DND-41 (cell line): Measurements from ENCODE around the gene CFAP58.

Experiments used
- ATAC-seq: fragments of 200-7000 bp; cut with Tn5 transposase; 3 replicates; pipeline ENCODE4 v1.9.1; 2021; ENCODE audit warnings: low read depth; ENCODE audit not compliant: insufficient read depth
- DNase-seq: peaks from one replicate; pipeline ENCODE4 v3.0.0-alpha.2; 2020
- H2AFZ ChIP-seq: 2 replicates; pipeline ENCODE4 v1.6.0; 2012; ENCODE audit warnings: low read depth, low read length
- H3K27ac ChIP-seq: 2 replicates; pipeline ENCODE4 v1.5.1; 2012; ENCODE audit warnings: low read length, inconsistent platforms
- H3K27me3 ChIP-seq: fragments of 200-600 bp; sonication (generic); 2 replicates; pipeline ENCODE4 v1.6.0; 2012; ENCODE audit warnings: low read length, mild to moderate bottlenecking, inconsistent platforms; ENCODE audit not compliant: insufficient read depth, poor library complexity
- H3K36me3 ChIP-seq: 2 replicates; pipeline ENCODE4 v1.5.1; 2012; ENCODE audit warnings: low read length, inconsistent platforms; ENCODE audit not compliant: insufficient read depth
- H3K4me1 ChIP-seq: 2 replicates; pipeline ENCODE4 v1.5.1; 2012; ENCODE audit warnings: mild to moderate bottlenecking, low read length; ENCODE audit not compliant: insufficient read depth
- H3K4me2 ChIP-seq: 2 replicates; pipeline ENCODE4 v1.6.0; 2012; ENCODE audit warnings: mild to moderate bottlenecking, moderate library complexity, low read length, inconsistent platforms; ENCODE audit not compliant: insufficient read depth
- H3K4me3 ChIP-seq, 2 experiments: fragments of 200-600 bp in 1 of 2; shearing (Covaris generic) in 1 of 2; 2 replicates each; pipeline ENCODE4 v1.5.1; 2012 to 2016; ENCODE audit warnings: inconsistent platforms in 2 of 2, low read length in 2 of 2, mild to moderate bottlenecking in 2 of 2, low read depth in 1 of 2, moderate library complexity in 1 of 2
- H3K79me2 ChIP-seq: 2 replicates; pipeline ENCODE4 v1.6.0; 2012; ENCODE audit warnings: low read length, inconsistent platforms; ENCODE audit not compliant: insufficient read depth
- H3K9ac ChIP-seq: 2 replicates; pipeline ENCODE4 v1.6.0; 2012; ENCODE audit warnings: low read depth, mild to moderate bottlenecking, inconsistent platforms, low read length, moderate library complexity
- H3K9me3 ChIP-seq: 2 replicates; pipeline ENCODE4 v1.5.1; 2012; ENCODE audit warnings: low read length, moderate library complexity, mild to moderate bottlenecking, inconsistent platforms; ENCODE audit not compliant: insufficient read depth, severe bottlenecking
- H4K20me1 ChIP-seq: 2 replicates; pipeline ENCODE4 v1.6.0; 2012; ENCODE audit warnings: low read length; ENCODE audit not compliant: insufficient read depth
- EZH2 ChIP-seq: IDR thresholded peaks from 3 replicates; pipeline ENCODE4 v1.6.1; 2012; ENCODE audit warnings: borderline replicate concordance, low read depth, mild to moderate bottlenecking, moderate library complexity, low read length, inconsistent platforms; ENCODE audit not compliant: severe bottlenecking
- TF ChIP-seq, protein P1 (sequence below): IDR thresholded peaks from 2 replicates; pipeline ENCODE4 v1.5.1; 2012; ENCODE audit warnings: borderline replicate concordance, low read length, moderate library complexity, mild to moderate bottlenecking; ENCODE audit not compliant: poor library complexity, severe bottlenecking; ENCODE audit errors: extremely low read depth

CFAP58 gene

DNA sequence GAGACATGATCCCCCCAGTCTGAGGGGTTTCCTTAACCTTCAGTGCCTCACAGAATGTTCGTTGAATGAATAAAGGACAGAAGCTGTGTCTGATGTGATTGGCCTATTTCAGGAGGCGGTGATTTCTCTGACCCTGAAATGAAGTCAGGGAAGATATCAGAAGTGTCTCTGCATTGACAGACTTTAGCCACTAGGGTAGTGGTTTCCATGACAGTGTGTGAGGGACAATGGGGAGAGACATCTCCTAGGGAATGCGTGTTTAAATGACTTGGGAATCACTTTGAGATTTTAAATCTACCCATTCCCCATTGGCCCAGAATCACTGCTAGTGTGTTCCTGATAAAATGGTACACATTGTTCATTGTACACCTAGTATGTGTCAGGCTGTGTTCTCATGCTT lies 132.0 kb downstream of the CFAP58 start:
- ATAC-seq, result no peak
- Histone ChIP-seq H2AFZ (no peak overlapping the region), H3K4me3 (no peak overlapping the region), H3K9me3 (no peaks in the 10 kb centered on the region), H3K27me3 (peaks cover 32% of the 10 kb centered on the region), H3K27ac (no peak overlapping the region), H4K20me1 (no peaks in the 10 kb centered on the region), H3K4me2 (no peak overlapping the region), H3K4me1 (no peaks in the 10 kb centered on the region), H3K79me2 (no peaks in the 10 kb centered on the region), H3K36me3 (no peaks in the 10 kb centered on the region), H3K9ac (no peak overlapping the region)
- TF ChIP-seq EZH2, result no peak
- TF ChIP-seq, protein P1, sequence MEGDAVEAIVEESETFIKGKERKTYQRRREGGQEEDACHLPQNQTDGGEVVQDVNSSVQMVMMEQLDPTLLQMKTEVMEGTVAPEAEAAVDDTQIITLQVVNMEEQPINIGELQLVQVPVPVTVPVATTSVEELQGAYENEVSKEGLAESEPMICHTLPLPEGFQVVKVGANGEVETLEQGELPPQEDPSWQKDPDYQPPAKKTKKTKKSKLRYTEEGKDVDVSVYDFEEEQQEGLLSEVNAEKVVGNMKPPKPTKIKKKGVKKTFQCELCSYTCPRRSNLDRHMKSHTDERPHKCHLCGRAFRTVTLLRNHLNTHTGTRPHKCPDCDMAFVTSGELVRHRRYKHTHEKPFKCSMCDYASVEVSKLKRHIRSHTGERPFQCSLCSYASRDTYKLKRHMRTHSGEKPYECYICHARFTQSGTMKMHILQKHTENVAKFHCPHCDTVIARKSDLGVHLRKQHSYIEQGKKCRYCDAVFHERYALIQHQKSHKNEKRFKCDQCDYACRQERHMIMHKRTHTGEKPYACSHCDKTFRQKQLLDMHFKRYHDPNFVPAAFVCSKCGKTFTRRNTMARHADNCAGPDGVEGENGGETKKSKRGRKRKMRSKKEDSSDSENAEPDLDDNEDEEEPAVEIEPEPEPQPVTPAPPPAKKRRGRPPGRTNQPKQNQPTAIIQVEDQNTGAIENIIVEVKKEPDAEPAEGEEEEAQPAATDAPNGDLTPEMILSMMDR, result peak; percentile 30
- DNase-seq, result no peak

DNA sequence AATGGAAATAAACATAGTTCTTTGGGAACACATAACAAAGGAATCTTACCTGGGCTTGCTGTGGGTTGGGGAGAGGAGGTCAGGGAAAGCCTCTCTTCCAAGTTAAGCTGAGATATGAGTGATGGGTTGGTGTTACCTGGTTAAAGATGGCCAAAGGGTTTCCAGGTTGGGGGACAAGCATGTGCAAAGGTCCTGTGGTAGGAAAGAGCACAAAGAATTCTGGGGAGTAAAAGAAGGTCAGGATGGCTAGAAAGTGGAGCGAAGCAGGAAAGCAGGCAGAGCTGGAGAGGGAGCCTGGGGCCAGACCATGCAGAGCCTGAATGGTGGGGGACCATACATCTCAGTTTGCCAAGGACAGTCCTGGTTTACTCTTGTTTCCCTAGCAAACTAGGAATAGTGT lies 133.2 kb downstream of the CFAP58 start:
- TF ChIP-seq EZH2, result no peak
- TF ChIP-seq, protein P1, result no peak
- Histone ChIP-seq H3K4me2 (no peak overlapping the region), H3K79me2 (no peaks in the 10 kb centered on the region), H3K9me3 (no peaks in the 10 kb centered on the region), H2AFZ (no peak overlapping the region), H3K27me3 (peaks cover 32% of the 10 kb centered on the region), H3K27ac (no peak overlapping the region), H3K9ac (no peak overlapping the region), H4K20me1 (no peaks in the 10 kb centered on the region), H3K36me3 (no peaks in the 10 kb centered on the region), H3K4me3 (no peak overlapping the region), H3K4me1 (no peaks in the 10 kb centered on the region)
- no peak for DNase-seq
- ATAC-seq, result no peak

DNA sequence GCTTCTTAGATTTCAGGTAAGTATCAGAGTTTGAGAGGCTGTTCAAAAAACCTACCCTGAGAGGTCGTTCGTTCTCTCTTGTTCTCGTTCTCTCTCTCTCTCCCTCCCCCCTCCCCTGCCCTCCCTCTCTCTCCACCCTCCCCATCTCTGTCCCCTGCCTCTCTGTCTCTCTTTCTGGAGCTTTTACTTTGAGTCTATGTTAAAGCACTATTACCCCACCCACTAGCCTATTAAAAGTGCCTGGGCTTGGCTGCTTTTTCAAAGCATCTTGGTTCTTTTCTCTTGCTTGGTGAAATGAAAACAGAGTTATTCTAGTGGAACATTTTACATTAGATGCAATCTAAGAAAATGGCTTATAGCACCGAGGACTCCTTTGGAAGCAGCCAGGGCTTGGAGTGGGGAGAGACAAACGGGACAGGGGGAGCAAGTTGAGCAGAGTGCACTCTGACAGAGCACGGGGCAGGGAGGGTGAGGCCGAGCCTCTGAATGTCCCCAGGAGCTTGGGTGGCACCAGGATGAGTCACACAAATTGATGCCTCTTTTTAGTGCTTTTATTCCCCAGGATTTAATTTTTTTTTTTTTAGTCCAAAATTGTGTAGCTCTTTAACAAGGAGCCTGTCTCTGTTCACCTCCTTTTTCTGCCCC lies 134.3 kb downstream of the CFAP58 start:
- H3K4me2 ChIP-seq, result no peak overlapping the region
- no peak for ATAC-seq
- H2AFZ ChIP-seq, result no peak overlapping the region
- TF ChIP-seq, protein P1, result no peak
- no peak for TF ChIP-seq EZH2
- no peaks in the 10 kb centered on the region for H3K36me3 ChIP-seq
- H3K9me3 ChIP-seq, result no peaks in the 10 kb centered on the region
- H3K9ac ChIP-seq, result no peak overlapping the region
- H3K79me2 ChIP-seq, result no peaks in the 10 kb centered on the region
- H3K27me3 ChIP-seq, result peaks cover 24% of the 10 kb centered on the region
- H3K4me3 ChIP-seq, result no peak overlapping the region
- no peak overlapping the region for H3K27ac ChIP-seq
- DNase-seq, result no peak
- H3K4me1 ChIP-seq, result no peaks in the 10 kb centered on the region
- H4K20me1 ChIP-seq, result no peaks in the 10 kb centered on the region

DNA sequence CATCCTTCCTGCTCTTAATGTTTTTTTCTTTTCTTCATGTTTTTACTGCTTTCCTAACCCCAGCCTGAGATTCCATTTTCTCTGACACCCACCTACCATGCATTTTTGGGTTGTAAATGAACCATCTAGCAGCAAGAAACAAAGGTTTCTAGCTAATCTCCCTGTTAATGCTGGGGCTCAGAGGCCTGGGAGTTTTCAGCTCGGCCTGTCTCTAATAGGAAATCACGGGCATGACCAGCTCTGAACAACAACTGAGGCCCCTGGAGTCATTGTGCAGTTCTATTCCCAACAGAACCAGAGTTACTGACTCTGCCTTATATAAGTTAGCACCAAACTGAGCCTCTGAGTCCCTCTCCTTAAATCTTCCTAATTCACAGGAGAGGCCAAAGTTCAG lies 134.8 kb downstream of the CFAP58 start:
- no peaks in the 10 kb centered on the region for H3K9me3 ChIP-seq
- no peak for TF ChIP-seq EZH2
- TF ChIP-seq, protein P1, result no peak
- H3K4me2 ChIP-seq, result no peak overlapping the region
- DNase-seq, result no peak
- no peaks in the 10 kb centered on the region for H3K36me3 ChIP-seq
- H3K27ac ChIP-seq, result no peak overlapping the region
- no peaks in the 10 kb centered on the region for H3K4me1 ChIP-seq
- no peak overlapping the region for H3K4me3 ChIP-seq
- H3K27me3 ChIP-seq, result peaks cover 19% of the 10 kb centered on the region
- H3K79me2 ChIP-seq, result no peaks in the 10 kb centered on the region
- ATAC-seq, result no peak
- no peak overlapping the region for H3K9ac ChIP-seq
- H4K20me1 ChIP-seq, result no peaks in the 10 kb centered on the region
- H2AFZ ChIP-seq, result no peak overlapping the region
